Activated gamma-delta T cell treated with Interleukin-2 at 50 U/mL for 16 hours (primary cell): ENCODE data around the gene BCL11A.
"Not testable (repeated sequence)": the region's sequence is repeated elsewhere in the genome, so short reads cannot be mapped to it uniquely, and the experiment has no call there.

ENCODE experiments used
- DNase-seq: peaks from one replicate; pipeline ENCODE4 v3.0.0-alpha.2; 2020

BCL11A gene

GRCh38 chr2:60422826-60423483 is 130.5 kb downstream of the BCL11A start:
- DNase-seq = no peak

GRCh38 chr2:60417210-60417609 is 136.2 kb downstream of the BCL11A start:
- not testable (repeated sequence) for DNase-seq

GRCh38 chr2:60416221-60417008 is 137.0 kb downstream of the BCL11A start:
- DNase-seq = no peak

GRCh38 chr2:60415814-60416213 is 137.6 kb downstream of the BCL11A start:
- no peak for DNase-seq

- no peak for DNase-seq
Measured at GRCh38 chr2:60414495-60415138, 138.8 kb downstream of the BCL11A start.

- DNase-seq = no peak
Measured at GRCh38 chr2:60413814-60414168, 139.7 kb downstream of the BCL11A start.

- no peak for DNase-seq
Measured at GRCh38 chr2:60413069-60413813, 140.2 kb downstream of the BCL11A start.

GRCh38 chr2:60412620-60413019 is 140.8 kb downstream of the BCL11A start:
- DNase-seq = no peak

- no peak for DNase-seq
Measured at GRCh38 chr2:60412027-60412426, 141.4 kb downstream of the BCL11A start.

GRCh38 chr2:60411295-60411694 is 142.2 kb downstream of the BCL11A start:
- DNase-seq = no peak

GRCh38 chr2:60410456-60411146 is 142.9 kb downstream of the BCL11A start:
- DNase-seq = no peak

GRCh38 chr2:60409531-60409871 is 144.0 kb downstream of the BCL11A start:
- no peak for DNase-seq

GRCh38 chr2:60408811-60409530 is 144.5 kb downstream of the BCL11A start:
- DNase-seq = no peak

- no peak for DNase-seq
Measured at GRCh38 chr2:60408207-60408606, 145.2 kb downstream of the BCL11A start.

GRCh38 chr2:60407398-60407797 is 146.1 kb downstream of the BCL11A start:
- DNase-seq = no peak

GRCh38 chr2:60406192-60406591 is 147.3 kb downstream of the BCL11A start:
- DNase-seq = no peak

GRCh38 chr2:60405271-60405919 is 148.1 kb downstream of the BCL11A start:
- DNase-seq = no peak
